IMR-90 (cell line): ENCODE data around the gene DNAJC30. TPM values are rescaled to one million over a fixed set of nuclear protein-coding genes. Genes with fewer than 3 reads are reported as not detected.

Source experiments
- ATAC-seq: fragments of 200-7000 bp; cut with Tn5 transposase; 2 replicates; pipeline ENCODE4 v1.9.1; 2020; ENCODE audit warnings: low read depth, mild to moderate bottlenecking, moderate library complexity
- BruUV-seq: library from RNA; stranded (reverse); fragments of 400-500 nt; replicated peaks from 2 replicates; lab custom pipeline; 2021; lab: Mats Ljungman, UMichigan
- CTCF ChIA-PET: fragments of 300-600 bp; formaldehyde crosslinking; extraction: SDS; loops from one replicate; lab custom pipeline; 2021; ENCODE audit warnings: antibody characterized with exemption; lab: Yijun Ruan, JAX
- POLR2A ChIA-PET: fragments of 300-600 bp; sonication (Branson Sonifier 250); formaldehyde crosslinking; loops from one replicate; lab custom pipeline; 2022; ENCODE audit warnings: antibody characterized with exemption; ENCODE audit not compliant: unreplicated experiment; lab: Charles Lee
- DNase-seq: peaks from one replicate; pipeline ENCODE4 v3.0.0; 2013
- H2AFZ ChIP-seq: replicated peaks from 2 replicates; pipeline ENCODE3; 2013; ENCODE audit warnings: low read length, mild to moderate bottlenecking; ENCODE audit not compliant: poor library complexity
- H2AK5ac ChIP-seq: 2 replicates; pipeline ENCODE4 v1.6.1; 2013; ENCODE audit warnings: low read depth, low read length, inconsistent platforms
- H2AK9ac ChIP-seq: replicated peaks from 2 replicates; pipeline ENCODE3; 2013; ENCODE audit warnings: mild to moderate bottlenecking, low read depth, low read length, moderate library complexity; ENCODE audit not compliant: poor library complexity
- H2BK120ac ChIP-seq: 2 replicates; pipeline ENCODE4 v1.6.1; 2013; ENCODE audit warnings: low read depth, low read length, inconsistent platforms
- H2BK15ac ChIP-seq: 3 replicates; pipeline ENCODE4 v1.6.1; 2013; ENCODE audit warnings: low read depth, low read length, inconsistent platforms
- H2BK20ac ChIP-seq: 2 replicates; pipeline ENCODE4 v1.6.1; 2013; ENCODE audit warnings: low read depth, mild to moderate bottlenecking, inconsistent platforms, low read length, moderate library complexity
- H2BK5ac ChIP-seq: 2 replicates; pipeline ENCODE4 v1.6.1; 2013; ENCODE audit warnings: mild to moderate bottlenecking, low read depth, low read length, inconsistent platforms; ENCODE audit not compliant: poor library complexity, severe bottlenecking
- H3K14ac ChIP-seq: replicated peaks from 2 replicates; pipeline ENCODE4 v1.6.1; 2013; ENCODE audit warnings: low read depth, low read length, inconsistent platforms
- H3K18ac ChIP-seq: 2 replicates; pipeline ENCODE4 v1.6.1; 2013; ENCODE audit warnings: low read depth, low read length, control low read depth
- H3K23ac ChIP-seq: 2 replicates; pipeline ENCODE4 v1.6.1; 2013; ENCODE audit warnings: low read depth, low read length, inconsistent platforms
- H3K27ac ChIP-seq: 2 replicates; pipeline ENCODE4 v1.5.1; 2013; ENCODE audit warnings: mild to moderate bottlenecking, control low read depth, low read length; ENCODE audit not compliant: insufficient read depth
- H3K27me3 ChIP-seq: 2 replicates; pipeline ENCODE4 v1.6.1; 2013; ENCODE audit warnings: low read length; ENCODE audit not compliant: control insufficient read depth, insufficient read depth
- H3K36me3 ChIP-seq: 2 replicates; pipeline ENCODE4 v1.6.1; 2013; ENCODE audit warnings: low read length, mixed read lengths; ENCODE audit not compliant: control insufficient read depth, insufficient read depth
- H3K4ac ChIP-seq: 2 replicates; pipeline ENCODE4 v1.6.1; 2013; ENCODE audit warnings: low read depth, low read length, inconsistent platforms
- H3K4me1 ChIP-seq: 2 replicates; pipeline ENCODE4 v1.6.1; 2013; ENCODE audit warnings: low read length, mixed read lengths; ENCODE audit not compliant: control insufficient read depth, insufficient read depth
- H3K4me2 ChIP-seq: 2 replicates; pipeline ENCODE4 v1.6.1; 2013; ENCODE audit warnings: low read depth, mild to moderate bottlenecking, control low read depth, low read length, moderate library complexity
- H3K4me3 ChIP-seq: 2 replicates; pipeline ENCODE4 v1.5.1; 2013; ENCODE audit warnings: low read depth, mild to moderate bottlenecking, control low read depth, low read length, moderate library complexity; ENCODE audit not compliant: insufficient read depth
- H3K56ac ChIP-seq: 2 replicates; pipeline ENCODE4 v1.6.1; 2013; ENCODE audit warnings: low read length, inconsistent platforms; ENCODE audit not compliant: insufficient read depth; ENCODE audit errors: extremely low read depth
- H3K79me1 ChIP-seq, 2 experiments: 2 replicates each; pipeline ENCODE4 v1.6.1; 2013; ENCODE audit warnings: low read length in 2 of 2, inconsistent platforms in 1 of 2, low read depth in 1 of 2
- H3K9ac ChIP-seq: 2 replicates; pipeline ENCODE4 v1.6.1; 2013; ENCODE audit warnings: low read depth, low read length, control low read depth
- H3K9me1 ChIP-seq: 2 replicates; pipeline ENCODE4 v1.6.1; 2013; ENCODE audit warnings: low read length, inconsistent platforms; ENCODE audit not compliant: insufficient read depth
- H3K9me3 ChIP-seq: 2 replicates; pipeline ENCODE4 v1.6.1; 2013; ENCODE audit warnings: low read length; ENCODE audit not compliant: control insufficient read depth, insufficient read depth
- H4K20me1 ChIP-seq: 2 replicates; pipeline ENCODE4 v1.6.1; 2013; ENCODE audit warnings: low read length, inconsistent platforms; ENCODE audit not compliant: insufficient read depth
- H4K5ac ChIP-seq: 2 replicates; pipeline ENCODE4 v1.6.1; 2013; ENCODE audit warnings: mild to moderate bottlenecking, low read depth, low read length, control low read depth
- H4K8ac ChIP-seq, 2 experiments: 2 replicates each; pipeline ENCODE4 v1.6.1; 2013; ENCODE audit warnings: low read depth in 2 of 2, low read length in 2 of 2, control low read depth in 1 of 2, inconsistent platforms in 1 of 2
- H4K91ac ChIP-seq: 2 replicates; pipeline ENCODE4 v1.6.1; 2013; ENCODE audit warnings: low read depth, low read length, inconsistent platforms; ENCODE audit not compliant: insufficient read depth
- BHLHE40 ChIP-seq: fragments of 150-350 bp; IDR thresholded peaks from 2 replicates; pipeline ENCODE4 v1.6.1; 2016; ENCODE audit warnings: mild to moderate bottlenecking, low read depth, low read length
- MAZ ChIP-seq: IDR thresholded peaks from 2 replicates; pipeline ENCODE4 v1.6.1; 2012; ENCODE audit warnings: low read depth, mild to moderate bottlenecking, low read length, improper control_type of control experiment, moderate library complexity, borderline replicate concordance
- NFE2L2 ChIP-seq: fragments of 150-350 bp; IDR thresholded peaks from 2 replicates; pipeline ENCODE4 v1.6.1; 2016; ENCODE audit warnings: low read depth, mild to moderate bottlenecking, low read length
- POLR2A ChIP-seq: IDR thresholded peaks from 2 replicates; pipeline ENCODE4 v1.6.1; 2012; ENCODE audit warnings: mild to moderate bottlenecking, low read depth, low read length
- RCOR1 ChIP-seq: IDR thresholded peaks from 2 replicates; pipeline ENCODE4 v1.6.1; 2012; ENCODE audit warnings: mild to moderate bottlenecking, low read length, improper control_type of control experiment; ENCODE audit not compliant: insufficient replicate concordance
- SMC3 ChIP-seq: fragments of 150-350 bp; IDR thresholded peaks from 2 replicates; pipeline ENCODE4 v1.6.1; 2016; ENCODE audit warnings: low read depth, mild to moderate bottlenecking, antibody characterized with exemption, low read length, moderate library complexity
- WGBS, 2 experiments: methylation state at CpG; one replicate each; pipeline versions ENCODE4 v1.1.5 to v1.1.7; 2013; ENCODE audit warnings: missing lambda C conversion rate in 2 of 2; ENCODE audit not compliant: insufficient read length in 1 of 2; ENCODE audit errors: extremely low coverage in 2 of 2; 5-methylcytosine and 5-hydroxymethylcytosine counted together
- dilution Hi-C: fragments of 300-500 bp; cut with HindIII; formaldehyde crosslinking; loops from one replicate; pipeline ENCODE4 v1.14.3; 2018; ENCODE audit warnings: low sequenced_read_pairs; ENCODE audit not compliant: unreplicated experiment
- in situ Hi-C: fragments of 300-500 bp; cut with MboI; formaldehyde crosslinking; loops from 3 replicates; pipeline ENCODE4 v1.14.3; 2019; ENCODE audit warnings: low sequenced_read_pairs, inconsistent platforms, mixed read lengths
- intact Hi-C: fragments of 100-400 bp; cut with micrococcal nuclease; formaldehyde crosslinking; loops from 2 replicates; pipeline ENCODE4 v1.10.0; 2022
- polyA plus RNA-seq, 3 experiments: library from polyadenylated mRNA; depleted of rRNA; stranded (reverse); fragments of >200 nt; gene quantifications; 2 replicates each; pipeline ENCODE4 v1.2.3, GENCODE V29; 2012; ENCODE audit warnings: low replicate concordance in 1 of 3
- total RNA-seq: library from RNA; depleted of rRNA; stranded (reverse); fragments of >200 nt; gene quantifications from 2 replicates; pipeline ENCODE4 v1.2.3, GENCODE V29; 2012
- TF ChIP-seq, protein P1 (sequence below): fragments of 150-350 bp; IDR thresholded peaks from 2 replicates; pipeline ENCODE4 v1.6.1; 2017; ENCODE audit warnings: mild to moderate bottlenecking, antibody characterized with exemption, low read length, low read depth
- TF ChIP-seq, protein P2 (sequence below): fragments of 150-350 bp; IDR thresholded peaks from 2 replicates; pipeline ENCODE4 v1.6.1; 2016; ENCODE audit warnings: low read depth, mild to moderate bottlenecking, low read length, moderate library complexity, borderline replicate concordance

The DNAJC30 gene
- total and polyA plus RNA-seq, 2 of the 4 experiments (the other 2 are of a cell fraction), result 1.6 to 9.0 TPM

- Histone ChIP-seq H3K23ac (no peak overlapping the region), H3K4me3 (peak overlapping the region; percentile 24; the same call in 1 of the 2 replicates), H2AFZ (peak overlapping the region; percentile 71), H2AK9ac (no peak overlapping the region), H4K20me1 (no peaks in the 10 kb centered on the region), H2BK15ac (no peak overlapping the region), H3K9me3 (no peaks in the 10 kb centered on the region), H3K9me1 (no peaks in the 10 kb centered on the region), H3K4me2 (peak overlapping the region; percentile 40; the same call in 1 of the 2 replicates), H3K36me3 (no peaks in the 10 kb centered on the region), H4K5ac (no peak overlapping the region), H3K27ac (no peak overlapping the region), H3K14ac (no peak overlapping the region), H2BK120ac (no peak overlapping the region), H2BK5ac (no peak overlapping the region), H3K4ac (no peak overlapping the region), H2AK5ac (no peak overlapping the region), H3K4me1 (no peaks in the 10 kb centered on the region; the same call in 1 of the 2 replicates), H3K27me3 (peaks cover 81% of the 10 kb centered on the region), H3K18ac (no peak overlapping the region), H3K9ac (no peak overlapping the region), H4K91ac (no peak overlapping the region), H2BK20ac (no peak overlapping the region), H3K56ac (no peak overlapping the region), H4K8ac (no peak overlapping the region), H3K79me1 (no peaks in the 10 kb centered on the region)
- POLR2A ChIA-PET, result no interaction called here
- TF ChIP-seq SMC3 (no peak), MAZ (no peak), RCOR1 (no peak), NFE2L2 (no peak), POLR2A (no peak), BHLHE40 (no peak)
- TF ChIP-seq, protein P1, sequence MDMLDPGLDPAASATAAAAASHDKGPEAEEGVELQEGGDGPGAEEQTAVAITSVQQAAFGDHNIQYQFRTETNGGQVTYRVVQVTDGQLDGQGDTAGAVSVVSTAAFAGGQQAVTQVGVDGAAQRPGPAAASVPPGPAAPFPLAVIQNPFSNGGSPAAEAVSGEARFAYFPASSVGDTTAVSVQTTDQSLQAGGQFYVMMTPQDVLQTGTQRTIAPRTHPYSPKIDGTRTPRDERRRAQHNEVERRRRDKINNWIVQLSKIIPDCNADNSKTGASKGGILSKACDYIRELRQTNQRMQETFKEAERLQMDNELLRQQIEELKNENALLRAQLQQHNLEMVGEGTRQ, result no peak
- TF ChIP-seq, protein P2, sequence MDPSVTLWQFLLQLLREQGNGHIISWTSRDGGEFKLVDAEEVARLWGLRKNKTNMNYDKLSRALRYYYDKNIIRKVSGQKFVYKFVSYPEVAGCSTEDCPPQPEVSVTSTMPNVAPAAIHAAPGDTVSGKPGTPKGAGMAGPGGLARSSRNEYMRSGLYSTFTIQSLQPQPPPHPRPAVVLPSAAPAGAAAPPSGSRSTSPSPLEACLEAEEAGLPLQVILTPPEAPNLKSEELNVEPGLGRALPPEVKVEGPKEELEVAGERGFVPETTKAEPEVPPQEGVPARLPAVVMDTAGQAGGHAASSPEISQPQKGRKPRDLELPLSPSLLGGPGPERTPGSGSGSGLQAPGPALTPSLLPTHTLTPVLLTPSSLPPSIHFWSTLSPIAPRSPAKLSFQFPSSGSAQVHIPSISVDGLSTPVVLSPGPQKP, result no peak
- 1% methylated on average over 18 of the region's 62 CpGs; no CpG with 5 or more reads in 1 of the 2 experiments for WGBS, 2 experiments
- intact Hi-C loops, result no loop called here
- dilution Hi-C loops, result no loop called here
- no TSS peak for BruUV-seq
- DNase-seq, result no peak
- in situ Hi-C loops, result no loop called here
- CTCF ChIA-PET, result no interaction called here
- peak; percentile 74 for ATAC-seq
Observed at GRCh38 chr7:73647725-73648592, 35.3 kb downstream of the DNAJC30 start.
